Common myeloid progenitor, CD34-positive (primary cell): ENCODE results near the gene MRGPRD.
A peak's percentile ranks its signal among the peaks of the same experiment; 100 is the strongest.
"Not testable (repeated sequence)": the region's sequence is repeated elsewhere in the genome, so short reads cannot be mapped to it uniquely, and the experiment has no call there.

ENCODE experiments used
- CTCF ChIA-PET: fragments of 350-600 bp; sonication (Branson Sonifier 250); formaldehyde crosslinking; loops from one replicate; lab custom pipeline; 2021; ENCODE audit warnings: antibody characterized with exemption; lab: Charles Lee
- POLR2A ChIA-PET: fragments of 350-600 bp; sonication (Branson Sonifier 250); formaldehyde crosslinking; loops from one replicate; lab custom pipeline; 2021; ENCODE audit warnings: antibody characterized with exemption; lab: Charles Lee
- DNase-seq, 3 donors: peaks; one replicate each; pipeline versions ENCODE4 v3.0.0 to v3.0.0-alpha.2; 2013
- H3K27ac ChIP-seq, 2 experiments: 1 replicate in 1 of 2; 2 replicates in 1 of 2; pipeline ENCODE4 v1.7.0; 2013; ENCODE audit warnings: inconsistent platforms in 2 of 2, low read length in 2 of 2, mild to moderate bottlenecking in 2 of 2, low read depth in 1 of 2, moderate library complexity in 1 of 2; ENCODE audit not compliant: severe bottlenecking in 2 of 2, insufficient read depth in 1 of 2, poor library complexity in 1 of 2
- H3K27me3 ChIP-seq, 5 experiments: replicated peaks in 2 of 5; 1 replicate in 3 of 5; 2 replicates in 2 of 5; pipeline versions ENCODE4 v1.6.1 to v1.7.0; 2013; ENCODE audit warnings: low read length in 4 of 5, mild to moderate bottlenecking in 2 of 5, moderate library complexity in 2 of 5, inconsistent platforms in 1 of 5; ENCODE audit not compliant: insufficient read depth in 5 of 5, control insufficient read depth in 4 of 5
- H3K36me3 ChIP-seq, 4 experiments: 1 replicate in 2 of 4; 2 replicates in 2 of 4; pipeline versions ENCODE4 v1.6.1 to v1.7.0; 2013; ENCODE audit warnings: low read length in 3 of 4, control low read depth in 1 of 4, mild to moderate bottlenecking in 1 of 4; ENCODE audit not compliant: control insufficient read depth in 4 of 4, insufficient read depth in 4 of 4
- H3K4me1 ChIP-seq, 4 experiments: 1 replicate in 3 of 4; 2 replicates in 1 of 4; pipeline versions ENCODE4 v1.6.1 to v1.7.1; 2013; ENCODE audit warnings: low read length in 3 of 4, mild to moderate bottlenecking in 3 of 4, control low read depth in 1 of 4, inconsistent platforms in 1 of 4, moderate library complexity in 1 of 4; ENCODE audit not compliant: control insufficient read depth in 4 of 4, insufficient read depth in 4 of 4; ENCODE audit errors: control extremely low read depth in 1 of 4
- H3K4me3 ChIP-seq, 7 experiments: 1 replicate in 4 of 7; 2 replicates in 3 of 7; pipeline versions ENCODE4 v1.5.1 to v1.7.0; 2013; ENCODE audit warnings: mild to moderate bottlenecking in 7 of 7, low read length in 6 of 7, moderate library complexity in 6 of 7, inconsistent platforms in 2 of 7, low read depth in 2 of 7, control low read depth in 1 of 7; ENCODE audit not compliant: insufficient read depth in 4 of 7, control insufficient read depth in 1 of 7; ENCODE audit errors: extremely low read depth in 1 of 7
- H3K9me3 ChIP-seq, 5 experiments: 1 replicate in 4 of 5; 2 replicates in 1 of 5; pipeline versions ENCODE4 v1.6.1 to v1.7.1; 2013; ENCODE audit warnings: low read length in 4 of 5, mild to moderate bottlenecking in 2 of 5, inconsistent platforms in 1 of 5, low read depth in 1 of 5, moderate library complexity in 1 of 5; ENCODE audit not compliant: control insufficient read depth in 4 of 5, insufficient read depth in 2 of 5; ENCODE audit errors: control extremely low read depth in 1 of 5
- WGBS: methylation state at CpG from one replicate; pipeline ENCODE4 v1.1.5; 2013; ENCODE audit not compliant: insufficient coverage; 5-methylcytosine and 5-hydroxymethylcytosine counted together

Gene MRGPRD

DNA sequence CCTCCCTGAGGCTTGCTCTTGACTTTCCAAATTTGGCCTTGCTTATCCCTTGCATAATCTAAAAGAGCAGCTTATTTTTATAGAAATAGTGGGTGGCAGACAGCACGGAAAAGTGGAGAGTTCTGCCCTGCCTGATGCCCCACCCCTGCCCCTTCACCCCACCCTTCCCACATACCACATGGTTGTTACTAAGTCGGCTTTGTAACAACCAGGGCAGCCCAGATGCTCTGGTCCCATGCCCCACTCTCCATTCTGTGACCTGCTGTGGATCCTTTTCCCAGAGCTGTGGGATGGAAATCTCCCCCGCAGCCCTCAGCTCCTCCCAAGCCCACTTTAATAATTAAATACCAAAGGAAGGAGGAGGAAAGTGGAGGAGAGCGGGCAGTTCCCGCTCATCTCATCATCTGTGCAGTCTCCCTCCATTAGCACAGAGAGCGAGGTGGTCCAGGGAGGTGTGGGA, 21.4 kb upstream of the MRGPRD start:
- H3K36me3 ChIP-seq = no peaks in the 10 kb centered on the region
- POLR2A ChIA-PET = no interaction called here
- peaks cover 0 to 19% (median 7%) of the 10 kb centered on the region in 5 experiments for H3K27me3 ChIP-seq
- 100% methylated on average over 2 of the region's 6 CpGs for WGBS
- no peak overlapping the region for H3K27ac ChIP-seq
- DNase-seq = no peak
- H3K4me3 ChIP-seq = no peak overlapping the region
- CTCF ChIA-PET = interaction anchor here (1.3 to 1.6 kb wide), 3 partner anchors 9 to 47 kb away, joined by 3 read pairs; no protein-coding TSS in a partner anchor
- H3K4me1 ChIP-seq = no peaks in the 10 kb centered on the region
- H3K9me3 ChIP-seq = no peaks in the 10 kb centered on the region

DNA sequence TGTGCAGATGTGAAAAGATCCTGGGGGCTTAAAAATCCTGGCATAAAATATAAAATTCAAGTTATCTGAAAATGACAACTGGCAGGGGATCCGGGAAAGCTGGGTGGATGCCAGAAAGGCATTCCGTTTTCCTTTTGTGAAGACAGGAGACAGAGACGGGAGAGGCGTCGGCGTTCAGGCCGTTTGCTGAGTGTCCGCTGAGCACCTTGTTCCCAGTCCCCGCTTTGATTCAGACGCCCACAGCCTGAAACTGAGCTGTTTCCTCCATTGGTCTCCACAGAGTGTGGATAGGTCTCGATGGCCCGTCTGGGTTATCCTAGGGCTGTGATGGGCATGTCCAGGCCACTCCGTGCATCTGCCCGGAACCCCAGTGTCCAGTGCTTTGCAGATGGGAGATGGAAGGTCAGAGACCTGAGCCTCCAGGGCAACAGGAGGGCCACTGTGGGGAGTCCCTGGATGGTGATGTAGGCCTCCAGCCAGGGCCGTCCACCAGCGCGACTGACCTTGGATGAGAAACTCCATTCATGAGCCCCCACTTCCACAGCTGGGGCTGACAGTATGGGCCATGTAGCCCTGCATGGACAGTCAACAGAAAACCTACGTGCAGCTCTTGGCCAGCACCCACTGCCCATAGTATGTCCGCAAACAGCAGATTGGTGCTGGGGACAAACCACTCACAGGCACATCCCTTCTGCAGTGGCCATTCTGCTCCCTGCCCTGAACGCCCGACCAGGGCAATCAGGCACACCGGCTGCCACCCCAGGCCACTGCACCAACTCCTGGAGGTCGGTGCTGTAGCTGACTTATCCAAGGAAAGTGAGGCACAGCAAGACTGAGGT, 20.7 kb upstream of the MRGPRD start:
- DNase-seq = no peak
- H3K27ac ChIP-seq = no peak overlapping the region
- no peaks in the 10 kb centered on the region for H3K4me1 ChIP-seq
- H3K27me3 ChIP-seq = peaks cover 0 to 14% (median 4%) of the 10 kb centered on the region in 5 experiments
- WGBS = 95% methylated on average over 23 of the region's 23 CpGs
- H3K9me3 ChIP-seq = no peaks in the 10 kb centered on the region
- H3K36me3 ChIP-seq = no peaks in the 10 kb centered on the region
- ChIA-PET POLR2A (interaction anchor here (0.7 kb wide), 1 partner anchor 20 kb away, joined by 3 read pairs; the partner anchor contains the start of gene MRGPRD), CTCF (interaction anchor here (1.3 kb wide), 2 partner anchors 9 to 46 kb away, joined by 3 read pairs; no protein-coding TSS in a partner anchor)
- no peak overlapping the region for H3K4me3 ChIP-seq

DNA sequence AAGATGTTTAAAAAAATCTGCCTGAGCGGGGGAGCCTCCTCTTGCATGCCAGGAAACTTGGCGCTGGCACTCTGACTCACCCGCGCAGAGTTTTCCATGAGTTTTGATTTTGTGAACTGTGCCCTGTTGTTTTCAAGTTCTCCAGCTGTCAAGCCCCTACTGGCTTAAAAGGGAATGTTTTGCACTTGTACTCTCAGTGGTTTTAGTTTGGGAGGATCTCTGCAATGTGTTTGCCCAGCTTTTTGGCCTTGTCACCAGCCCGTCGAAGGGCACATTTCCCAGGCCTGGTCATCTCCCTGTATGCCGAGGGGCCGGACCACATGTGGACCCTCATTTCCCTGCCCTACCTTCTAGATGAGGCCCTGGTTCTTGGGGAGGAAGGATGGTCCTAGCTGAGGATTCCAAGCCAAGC, 20.1 kb upstream of the MRGPRD start:
- POLR2A ChIA-PET = interaction anchor here (0.7 kb wide), 1 partner anchor 20 kb away, joined by 3 read pairs; the partner anchor contains the start of gene MRGPRD
- Histone ChIP-seq H3K4me3 (no peak overlapping the region), H3K9me3 (no peaks in the 10 kb centered on the region), H3K27me3 (peaks cover 0 to 10% (median 4%) of the 10 kb centered on the region in 5 experiments), H3K36me3 (no peaks in the 10 kb centered on the region), H3K4me1 (no peaks in the 10 kb centered on the region), H3K27ac (no peak overlapping the region)
- 94% methylated on average over 8 of the region's 8 CpGs for WGBS
- peak in 2 of 3 donors; percentile 47 to 50 for DNase-seq
- CTCF ChIA-PET = interaction anchor here (1.3 kb wide), 1 partner anchor 46 kb away, joined by 3 read pairs; no protein-coding TSS in a partner anchor

DNA sequence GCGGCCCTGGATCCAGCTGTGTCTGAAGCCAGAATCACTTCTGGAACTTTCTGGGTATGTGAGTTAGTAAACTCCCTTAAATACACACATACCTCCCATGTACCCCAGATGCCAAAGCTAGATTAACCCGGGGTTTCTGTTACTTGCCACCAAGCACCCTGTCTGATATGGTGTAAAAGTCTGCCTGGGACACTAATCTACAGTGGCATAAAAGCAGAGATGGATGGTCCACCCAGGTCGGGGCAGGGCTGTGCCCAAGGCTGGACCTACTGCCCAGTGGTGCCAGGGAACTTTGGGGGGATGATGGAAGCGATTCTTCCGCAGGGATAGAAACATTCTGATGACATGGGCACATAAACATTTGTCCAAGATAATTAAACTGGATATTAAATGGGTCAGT, 19.6 kb upstream of the MRGPRD start:
- no peak for DNase-seq
- ChIA-PET POLR2A (interaction anchor here (0.7 kb wide), 1 partner anchor 19 kb away, joined by 3 read pairs; the partner anchor contains the start of gene MRGPRD), CTCF (no interaction called here)
- peaks cover 0 to 6% (median 4%) of the 10 kb centered on the region in 5 experiments for H3K27me3 ChIP-seq
- no peaks in the 10 kb centered on the region for H3K9me3 ChIP-seq
- H3K4me3 ChIP-seq = no peak overlapping the region
- 100% methylated on average over 2 of the region's 5 CpGs for WGBS
- H3K36me3 ChIP-seq = no peaks in the 10 kb centered on the region
- H3K27ac ChIP-seq = no peak overlapping the region
- no peaks in the 10 kb centered on the region for H3K4me1 ChIP-seq

DNA sequence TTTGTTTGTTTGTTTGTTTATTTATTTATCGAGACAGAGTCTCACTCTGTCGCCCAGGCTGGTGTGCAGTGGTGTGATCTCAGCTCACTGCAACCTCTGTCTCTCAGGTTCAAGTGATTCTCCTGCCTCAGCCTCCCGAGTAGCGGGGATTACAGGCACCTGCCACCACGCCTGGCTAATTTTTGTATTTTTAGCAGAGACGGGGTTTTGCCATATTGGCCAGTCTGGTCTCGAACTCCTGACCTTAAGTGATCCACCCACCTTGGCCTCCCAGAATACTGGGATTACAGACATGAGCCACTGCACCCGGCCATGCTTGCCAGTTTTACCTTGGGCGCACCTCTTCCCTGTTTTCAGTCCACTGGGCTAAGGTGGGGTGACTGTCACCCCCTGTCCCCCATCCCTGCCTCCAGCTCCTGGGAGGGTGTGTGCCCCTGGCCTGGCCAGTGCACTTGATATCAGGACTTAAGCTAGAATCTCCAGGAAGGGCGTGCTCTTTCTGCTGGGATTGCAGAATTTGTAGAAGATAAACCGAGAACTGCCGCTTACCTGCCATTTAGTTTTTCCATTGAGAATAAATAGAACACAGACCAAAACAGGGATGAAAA, 19.1 kb upstream of the MRGPRD start:
- not testable (repeated sequence) for H3K4me1 ChIP-seq

DNA sequence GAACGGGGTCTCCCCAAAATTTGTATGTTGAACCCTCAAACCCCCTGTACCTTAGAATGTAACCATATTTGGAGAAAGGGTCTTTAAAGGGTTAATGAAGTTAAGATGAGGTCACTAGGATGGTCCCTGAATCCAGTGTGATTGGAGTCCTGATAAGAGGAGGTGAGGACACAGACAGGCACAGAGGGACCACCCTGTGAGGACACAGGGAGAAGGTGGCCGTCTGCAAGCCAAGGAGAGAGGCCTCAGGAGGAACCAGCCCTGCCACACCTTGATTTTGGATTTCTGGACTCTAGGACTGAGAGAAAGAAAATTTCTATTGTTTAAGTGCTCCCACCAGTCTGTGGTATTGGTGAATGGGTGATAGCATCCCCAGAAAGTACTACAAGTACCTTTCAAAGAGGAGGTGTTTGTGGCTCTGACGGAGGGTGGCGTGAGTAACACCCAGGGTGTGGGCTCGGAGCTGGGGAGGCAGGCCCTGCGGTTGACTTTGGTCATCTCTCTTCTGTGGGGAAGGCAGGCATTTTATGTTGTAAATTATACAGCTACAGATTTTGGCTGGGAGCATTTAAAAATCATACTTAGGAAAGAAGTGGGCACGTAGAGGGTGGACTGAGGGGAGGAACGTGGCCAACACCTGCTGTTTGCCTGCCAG, 18.4 kb upstream of the MRGPRD start:
- Histone ChIP-seq H3K4me3 (no peak overlapping the region), H3K9me3 (no peaks in the 10 kb centered on the region), H3K36me3 (no peaks in the 10 kb centered on the region), H3K27ac (no peak overlapping the region), H3K27me3 (peaks cover 0 to 6% (median 3%) of the 10 kb centered on the region in 5 experiments), H3K4me1 (no peaks in the 10 kb centered on the region)
- WGBS = 97% methylated on average over 7 of the region's 8 CpGs
- no peak for DNase-seq
- POLR2A ChIA-PET = no interaction called here
- CTCF ChIA-PET = no interaction called here

More for the DNA sequence above, 19.1 kb upstream of the MRGPRD start:
- CTCF ChIA-PET, H3K9me3 ChIP-seq, H3K4me3 ChIP-seq, H3K27me3 ChIP-seq, H3K36me3 ChIP-seq, DNase-seq, H3K27ac ChIP-seq, POLR2A ChIA-PET: not testable (repeated sequence)
- WGBS = 94% methylated on average over 12 of the region's 12 CpGs
